ENCODE measurements around the gene COL23A1.

- no peak for TF ChIP-seq CTCF (IDR thresholded peaks at IDR 0.05)
- TF ChIP-seq POLR2A (IDR thresholded peaks at IDR 0.05), result no peak
Observed at GRCh38 chr5:178463321-178464155, 126.7 kb downstream of the COL23A1 start.

Data from lower leg skin (tissue), 3 donors.